Erythroblast (primary cell): ENCODE data around the gene TCF23.

Source experiments
- GATA1 ChIP-seq: IDR thresholded peaks from 2 replicates; pipeline ENCODE4 v1.6.1; 2011; ENCODE audit warnings: low read depth, mild to moderate bottlenecking, control low read depth, low read length, moderate library complexity
- POLR2A ChIP-seq: IDR thresholded peaks from 2 replicates; pipeline ENCODE4 v1.6.1; 2011; ENCODE audit warnings: mild to moderate bottlenecking, low read length

DNA sequence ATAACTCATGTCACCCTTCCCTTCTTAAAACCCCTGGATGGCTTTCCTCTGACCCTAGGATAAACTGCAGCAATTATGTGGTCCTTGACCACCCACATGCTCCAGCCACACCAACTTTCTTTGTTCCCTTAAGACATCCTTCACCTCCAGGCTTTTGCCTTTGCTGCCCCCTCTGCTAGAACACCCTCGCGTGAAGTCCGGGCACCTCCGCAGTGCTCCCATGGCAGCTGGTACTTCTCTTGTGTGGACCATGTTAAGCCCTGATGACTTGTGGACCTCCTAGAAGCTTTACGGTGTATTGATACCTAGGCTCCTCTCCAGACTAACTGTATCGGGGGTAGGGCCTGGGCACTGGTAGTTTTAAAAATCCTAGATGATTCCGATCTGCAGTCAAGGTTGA lies 26.0 kb upstream of the TCF23 start:
- TF ChIP-seq POLR2A (no peak), GATA1 (no peak)
